Activated T-cell treated with anti-CD3 and anti-CD28 coated beads, Interleukin-2, amount 50 U/mL, for 24 hours (primary cell): ENCODE data around the gene GGN.
"Not testable (repeated sequence)": the region's sequence is repeated elsewhere in the genome, so short reads cannot be mapped to it uniquely, and the experiment has no call there.

Source experiments
- DNase-seq: peaks from one replicate; pipeline ENCODE4 v3.0.0-alpha.2; 2020
- H3K27ac Mint-ChIP-seq: 2 replicates; pipeline ENCODE4 v1.8.0; 2020; ENCODE audit warnings: mild to moderate bottlenecking, mixed read lengths
- H3K27me3 Mint-ChIP-seq: 2 replicates; pipeline ENCODE4 v1.8.0; 2020; ENCODE audit warnings: mixed read lengths
- H3K36me3 Mint-ChIP-seq: 2 replicates; pipeline ENCODE4 v1.8.0; 2020; ENCODE audit warnings: low read depth, mixed read lengths
- H3K4me1 Mint-ChIP-seq: 2 replicates; pipeline ENCODE4 v1.8.0; 2020; ENCODE audit warnings: low read depth, mixed read lengths
- H3K4me3 Mint-ChIP-seq: 2 replicates; pipeline ENCODE4 v1.8.0; 2020; ENCODE audit warnings: mild to moderate bottlenecking, moderate library complexity, mixed read lengths
- H3K9me3 Mint-ChIP-seq: 2 replicates; pipeline ENCODE4 v1.8.0; 2020; ENCODE audit warnings: mixed read lengths

GGN gene

DNA sequence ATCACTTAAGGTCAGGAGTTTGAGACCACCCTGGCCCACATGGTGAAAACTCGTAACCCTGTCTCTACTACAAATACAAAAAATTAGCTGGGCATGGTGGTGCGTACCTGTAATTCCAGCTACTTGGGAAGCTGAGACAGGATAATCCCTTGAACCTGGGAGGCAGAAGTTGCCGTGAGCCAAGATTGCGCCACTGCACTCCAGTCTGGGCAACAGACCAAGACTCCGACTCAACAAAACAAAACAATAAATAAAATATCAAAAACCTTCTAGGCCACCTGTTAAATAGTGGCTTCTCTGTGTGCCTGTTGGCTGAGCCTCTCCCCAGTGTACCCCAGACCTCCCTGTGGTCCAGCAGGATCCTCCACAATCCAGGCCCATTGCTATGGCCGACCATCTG lies 16.8 kb downstream of the GGN start:
- Mint-ChIP-seq H3K9me3 (no peaks in the 10 kb centered on the region), H3K4me3 (no peak overlapping the region), H3K27me3 (peaks cover 10% of the 10 kb centered on the region), H3K36me3 (peaks cover 15% of the 10 kb centered on the region), H3K4me1 (peaks cover 17% of the 10 kb centered on the region), H3K27ac (no peak overlapping the region)
- DNase-seq: no peak

- H3K27me3 Mint-ChIP-seq: peaks cover 12% of the 10 kb centered on the region
- H3K4me3 Mint-ChIP-seq: no peak overlapping the region
- peaks cover 8% of the 10 kb centered on the region for H3K36me3 Mint-ChIP-seq
- no peak overlapping the region for H3K27ac Mint-ChIP-seq
- no peak for DNase-seq
- H3K9me3 Mint-ChIP-seq: no peaks in the 10 kb centered on the region
- peaks cover 9% of the 10 kb centered on the region for H3K4me1 Mint-ChIP-seq
Observed at GRCh38 chr19:38370299-38370698, 17.5 kb downstream of the GGN start.

GRCh38 chr19:38369584-38369983 lies 18.2 kb downstream of the GGN start:
- H3K27ac Mint-ChIP-seq: no peak overlapping the region
- H3K4me3 Mint-ChIP-seq: no peak overlapping the region
- DNase-seq: no peak
- H3K4me1 Mint-ChIP-seq: peaks cover 4% of the 10 kb centered on the region
- H3K36me3 Mint-ChIP-seq: peaks cover under 1% of the 10 kb centered on the region
- peaks cover 12% of the 10 kb centered on the region for H3K27me3 Mint-ChIP-seq
- H3K9me3 Mint-ChIP-seq: no peaks in the 10 kb centered on the region

GRCh38 chr19:38367041-38367440 lies 20.8 kb downstream of the GGN start:
- Mint-ChIP-seq H3K4me1 (peaks cover 7% of the 10 kb centered on the region), H3K27ac (no peak overlapping the region), H3K36me3 (no peaks in the 10 kb centered on the region), H3K27me3 (peaks cover 12% of the 10 kb centered on the region), H3K9me3 (no peaks in the 10 kb centered on the region), H3K4me3 (no peak overlapping the region)
- DNase-seq: no peak

- not testable (repeated sequence) for H3K9me3 Mint-ChIP-seq, H3K36me3 Mint-ChIP-seq, DNase-seq, H3K27ac Mint-ChIP-seq
- Mint-ChIP-seq H3K27me3 (peaks cover 39% of the 10 kb centered on the region), H3K4me3 (peak overlapping the region; percentile 81), H3K4me1 (peaks cover 17% of the 10 kb centered on the region)
Observed at GRCh38 chr19:38362946-38363688, 24.7 kb downstream of the GGN start.

DNA sequence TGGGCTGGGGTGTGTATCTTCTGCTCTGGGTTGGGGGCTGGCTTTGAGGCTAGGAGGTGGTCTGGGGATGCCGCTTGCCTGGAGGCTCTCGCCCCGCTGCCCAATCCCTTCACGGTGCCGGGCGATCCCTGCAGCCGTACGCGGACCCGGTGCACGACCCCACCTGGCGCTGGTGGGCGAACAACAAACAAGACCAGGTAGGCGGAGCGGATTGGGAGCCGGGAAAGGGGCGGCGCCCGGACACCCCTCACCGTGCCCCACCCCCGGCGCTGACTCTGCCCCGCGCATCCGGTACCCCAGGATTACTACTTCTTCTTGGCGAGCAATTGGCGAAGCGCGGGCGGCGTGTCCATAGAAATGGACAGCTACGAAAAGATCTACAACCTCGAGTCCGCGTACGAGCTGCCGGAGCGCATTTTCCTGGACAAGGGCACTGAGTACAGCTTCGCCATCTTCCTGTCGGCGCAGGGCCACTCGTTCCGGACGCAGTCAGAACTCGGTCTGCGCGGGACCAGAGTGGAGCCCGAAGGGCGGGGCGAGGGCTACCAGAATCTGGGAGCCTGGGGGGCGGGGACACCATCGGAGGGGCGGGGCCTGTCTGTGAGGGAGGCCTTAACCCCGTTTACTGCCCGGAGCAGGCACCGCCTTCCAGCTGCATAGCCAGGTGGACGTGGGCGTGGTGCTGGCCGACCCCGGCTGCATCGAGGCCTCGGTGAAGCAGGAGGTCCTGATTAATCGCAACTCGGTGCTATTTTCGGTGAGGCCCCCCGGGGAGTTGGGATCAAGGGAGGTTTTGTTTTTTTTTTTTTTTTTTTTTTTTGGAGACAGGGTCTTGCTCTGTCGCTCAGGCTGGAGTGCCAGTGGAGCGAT lies 25.5 kb downstream of the GGN start:
- peaks cover 17% of the 10 kb centered on the region for H3K4me1 Mint-ChIP-seq
- H3K27me3 Mint-ChIP-seq: peaks cover 38% of the 10 kb centered on the region
- DNase-seq: peak; percentile 83
- H3K4me3 Mint-ChIP-seq: peak overlapping the region; percentile 81
- peak overlapping the region; percentile 69 for H3K27ac Mint-ChIP-seq
- no peaks in the 10 kb centered on the region for H3K36me3 Mint-ChIP-seq
- H3K9me3 Mint-ChIP-seq: no peaks in the 10 kb centered on the region

DNA sequence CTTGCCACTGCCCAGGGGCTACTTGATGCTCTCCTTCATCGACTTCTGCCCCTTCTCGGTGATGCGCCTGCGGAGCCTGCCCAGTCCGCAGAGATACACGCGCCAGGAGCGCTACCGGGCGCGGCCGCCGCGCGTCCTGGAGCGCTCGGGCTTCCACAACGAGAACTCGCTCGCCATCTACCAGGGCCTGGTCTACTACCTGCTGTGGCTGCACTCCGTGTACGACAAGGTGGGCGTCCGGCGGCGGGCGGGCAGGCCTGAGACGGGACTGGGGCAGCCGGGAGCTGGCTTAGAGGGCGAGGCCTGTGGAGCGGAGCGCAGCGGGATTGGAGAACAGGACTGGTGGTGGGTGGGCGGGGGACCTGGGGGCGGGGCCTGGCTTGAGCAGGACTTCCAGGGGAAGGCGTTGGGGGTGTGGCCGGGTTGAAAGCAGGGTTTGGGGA lies 26.2 kb downstream of the GGN start:
- no peak overlapping the region for H3K27ac Mint-ChIP-seq
- H3K9me3 Mint-ChIP-seq: no peaks in the 10 kb centered on the region
- peak; percentile 81 for DNase-seq
- peak overlapping the region; percentile 81 for H3K4me3 Mint-ChIP-seq
- H3K27me3 Mint-ChIP-seq: peaks cover 34% of the 10 kb centered on the region
- no peaks in the 10 kb centered on the region for H3K36me3 Mint-ChIP-seq
- peaks cover 17% of the 10 kb centered on the region for H3K4me1 Mint-ChIP-seq

DNA sequence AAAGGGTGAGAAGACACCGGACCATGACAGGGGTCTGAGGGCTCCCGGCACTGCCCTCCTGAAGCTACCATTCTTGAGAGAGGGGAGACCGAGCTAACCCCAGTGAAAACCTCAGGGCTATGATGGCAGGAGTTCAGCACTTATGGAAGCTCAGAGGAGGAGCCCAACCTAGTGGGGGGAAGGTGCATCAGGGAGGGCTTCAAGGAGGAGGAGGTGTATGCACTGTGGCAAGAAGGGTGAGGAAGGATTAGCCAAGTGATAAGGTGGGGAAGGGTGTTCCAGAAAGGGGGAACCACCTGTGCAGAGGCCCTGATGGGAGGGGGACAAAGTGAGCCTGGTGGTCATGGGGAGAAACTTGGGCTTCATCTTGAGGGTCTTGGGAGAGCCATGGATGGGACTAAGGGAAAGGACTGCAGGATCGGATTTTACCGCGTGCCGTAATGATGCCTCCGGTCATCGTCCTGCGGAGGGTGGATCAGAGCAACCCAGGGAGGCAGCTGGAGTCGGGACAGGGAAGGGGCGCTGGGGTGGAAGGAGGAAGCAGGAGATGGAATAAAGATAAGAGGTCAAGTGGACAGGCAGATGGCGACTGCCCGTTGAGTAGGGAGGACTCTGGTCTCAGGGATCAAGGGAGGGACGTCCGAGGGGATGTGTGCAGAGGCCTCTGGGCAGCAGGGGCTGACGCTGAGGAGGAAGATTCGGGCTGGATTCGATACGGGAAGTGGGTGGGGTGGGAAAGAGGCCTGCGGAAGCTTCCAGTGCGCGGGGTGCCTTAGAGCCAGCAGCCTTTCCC lies 26.8 kb downstream of the GGN start:
- peaks cover 29% of the 10 kb centered on the region for H3K27me3 Mint-ChIP-seq
- no peaks in the 10 kb centered on the region for H3K9me3 Mint-ChIP-seq
- no peak for DNase-seq
- no peak overlapping the region for H3K27ac Mint-ChIP-seq
- peaks cover 17% of the 10 kb centered on the region for H3K4me1 Mint-ChIP-seq
- peak overlapping the region; percentile 81 for H3K4me3 Mint-ChIP-seq
- H3K36me3 Mint-ChIP-seq: no peaks in the 10 kb centered on the region

- H3K9me3 Mint-ChIP-seq: no peaks in the 10 kb centered on the region
- no peak for DNase-seq
- H3K4me3 Mint-ChIP-seq: no peak overlapping the region
- no peak overlapping the region for H3K27ac Mint-ChIP-seq
- peaks cover 28% of the 10 kb centered on the region for H3K27me3 Mint-ChIP-seq
- H3K36me3 Mint-ChIP-seq: no peaks in the 10 kb centered on the region
- peaks cover 17% of the 10 kb centered on the region for H3K4me1 Mint-ChIP-seq
Observed at GRCh38 chr19:38360351-38360750, 27.5 kb downstream of the GGN start.

- no peak overlapping the region for H3K27ac Mint-ChIP-seq
- no peaks in the 10 kb centered on the region for H3K9me3 Mint-ChIP-seq
- DNase-seq: no peak
- H3K4me1 Mint-ChIP-seq: peaks cover 17% of the 10 kb centered on the region
- peaks cover 28% of the 10 kb centered on the region for H3K27me3 Mint-ChIP-seq
- no peaks in the 10 kb centered on the region for H3K36me3 Mint-ChIP-seq
- no peak overlapping the region for H3K4me3 Mint-ChIP-seq
Observed at GRCh38 chr19:38359242-38360021, 28.4 kb downstream of the GGN start.

DNA sequence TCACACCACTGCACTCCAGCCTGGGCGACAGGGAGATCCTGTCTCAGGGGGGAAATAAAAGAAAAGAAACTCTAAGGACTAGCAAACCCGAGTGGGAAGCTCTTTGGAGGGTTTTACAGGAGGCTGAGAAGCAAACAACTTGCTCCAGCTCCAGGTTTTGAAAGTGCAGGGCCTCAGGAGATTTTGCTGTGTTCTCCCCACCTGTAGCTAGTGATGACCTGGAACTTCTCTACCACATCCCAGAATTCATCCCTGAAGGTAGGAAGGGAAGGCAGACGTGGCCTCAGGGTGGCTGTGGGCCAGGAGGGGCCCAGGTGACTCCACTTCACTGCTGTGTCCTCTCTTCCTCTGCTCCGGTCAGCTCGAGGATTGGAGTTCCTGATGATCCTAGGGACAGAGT lies 29.8 kb downstream of the GGN start:
- Mint-ChIP-seq H3K4me3 (no peak overlapping the region), H3K4me1 (peaks cover 15% of the 10 kb centered on the region), H3K9me3 (no peaks in the 10 kb centered on the region), H3K36me3 (no peaks in the 10 kb centered on the region), H3K27me3 (peaks cover 28% of the 10 kb centered on the region), H3K27ac (no peak overlapping the region)
- no peak for DNase-seq

DNA sequence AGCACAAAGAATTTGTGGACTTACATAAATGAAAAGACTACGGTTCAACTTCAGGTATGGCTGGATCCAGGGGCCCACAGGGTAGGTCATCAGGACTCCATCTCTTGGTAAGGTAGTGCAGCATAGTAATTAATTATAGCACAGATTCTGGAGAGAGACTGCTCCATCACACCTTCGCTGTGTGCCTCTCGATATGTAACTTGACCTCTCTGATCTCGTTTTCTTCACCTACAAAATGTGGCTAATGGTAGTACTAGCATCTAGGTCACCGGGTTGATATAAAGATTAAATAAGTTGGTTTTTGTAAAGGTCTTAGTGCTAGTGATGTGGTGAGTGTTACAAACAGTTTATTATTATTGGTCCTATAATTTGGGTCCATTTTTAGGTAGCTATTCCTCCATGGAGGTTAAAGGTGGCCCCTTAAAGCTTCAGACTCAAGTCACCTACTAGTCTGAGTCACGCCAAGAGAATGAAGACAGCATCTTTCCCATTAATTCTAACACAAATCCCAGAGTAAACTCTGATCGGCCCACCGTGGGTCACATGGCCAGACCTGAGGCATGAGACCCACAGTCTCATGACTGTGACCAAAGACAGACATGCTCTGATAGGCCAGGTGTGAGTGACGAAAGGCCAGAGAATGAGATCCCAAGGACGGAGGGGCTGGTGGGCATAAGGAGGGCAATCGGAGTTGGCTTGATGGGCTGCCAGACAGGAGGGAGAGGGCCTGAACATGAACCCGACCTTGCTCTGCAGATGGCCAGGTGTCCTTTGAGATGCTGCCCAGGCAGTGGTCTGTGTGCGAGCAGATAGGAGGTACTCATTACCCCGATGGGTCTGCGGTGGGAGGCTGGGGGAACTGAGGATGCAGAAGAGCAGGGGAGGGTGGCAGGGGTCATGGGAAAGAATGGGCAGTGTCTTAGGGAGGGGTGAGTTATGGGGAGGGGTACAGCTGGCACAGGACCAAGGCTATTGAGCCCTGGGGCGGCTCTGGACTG lies 31.8 kb downstream of the GGN start:
- H3K27me3 Mint-ChIP-seq: peaks cover 20% of the 10 kb centered on the region
- H3K27ac Mint-ChIP-seq: no peak overlapping the region
- no peaks in the 10 kb centered on the region for H3K9me3 Mint-ChIP-seq
- H3K36me3 Mint-ChIP-seq: no peaks in the 10 kb centered on the region
- no peak overlapping the region for H3K4me3 Mint-ChIP-seq
- DNase-seq: no peak
- peaks cover 4% of the 10 kb centered on the region for H3K4me1 Mint-ChIP-seq

DNA sequence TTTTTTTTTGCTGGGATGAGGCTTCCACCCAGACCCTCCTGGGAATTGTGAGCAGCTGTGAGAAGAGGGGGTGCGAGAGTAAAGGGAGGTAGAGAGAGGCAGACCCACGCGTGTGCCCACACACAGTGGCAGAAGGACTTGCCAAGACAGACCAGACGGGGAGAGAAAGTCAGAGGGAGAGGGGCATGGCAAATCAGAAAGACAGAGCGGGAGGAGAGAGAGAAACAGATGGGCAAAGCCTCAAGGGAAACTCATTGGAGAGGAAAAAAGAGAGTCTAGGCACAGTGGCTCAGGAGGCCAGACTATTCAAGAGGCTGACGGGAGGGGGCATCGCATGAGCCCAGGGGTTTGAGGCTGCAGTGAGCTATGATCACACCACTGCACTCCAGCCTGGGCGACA lies 35.2 kb downstream of the GGN start:
- Mint-ChIP-seq H3K4me3 (no peak overlapping the region), H3K4me1 (no peaks in the 10 kb centered on the region), H3K36me3 (no peaks in the 10 kb centered on the region), H3K9me3 (no peaks in the 10 kb centered on the region), H3K27ac (no peak overlapping the region), H3K27me3 (no peaks in the 10 kb centered on the region)
- no peak for DNase-seq
